NK-92 (cell line): Measurements from ENCODE around the gene OR2J2.
"Not testable (repeated sequence)": the region's sequence is repeated elsewhere in the genome, so short reads cannot be mapped to it uniquely, and the experiment has no call there.

Source experiments
- DNase-seq: peaks from one replicate; lab custom pipeline; 2025; ENCODE audit not compliant: unreplicated experiment; lab: John Stamatoyannopoulos, UW

The OR2J2 gene

DNA sequence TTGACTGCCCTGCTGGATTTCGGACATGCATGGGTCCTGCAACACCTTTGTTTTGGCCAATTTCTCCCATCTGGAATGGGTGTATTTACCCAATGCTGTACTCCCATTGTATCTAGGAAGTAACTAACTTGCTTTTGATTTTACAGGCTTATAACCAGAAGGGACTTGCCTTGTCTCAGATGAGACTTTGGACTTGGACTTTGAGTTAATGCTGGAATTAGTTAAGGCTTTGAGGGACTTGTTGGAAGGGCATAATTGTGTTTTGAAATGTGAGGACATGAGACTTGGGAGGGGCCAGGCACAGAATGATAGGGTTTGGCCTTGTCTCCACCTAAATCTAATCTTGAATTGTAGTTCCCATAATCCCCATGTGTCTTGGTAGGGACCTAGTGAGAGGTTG, 47.3 kb downstream of the OR2J2 start:
- not testable (repeated sequence) for DNase-seq
